MM.1S (cell line): Measurements from ENCODE around the gene ENDOV.

Experiments used
- DNase-seq: peaks from one replicate; pipeline ENCODE4 v3.0.0-alpha.2; 2015
- H2AFZ ChIP-seq: fragments of 300-600 bp; sonication (generic); 2 replicates; pipeline ENCODE4 v1.6.0; 2016; ENCODE audit warnings: antibody characterized with exemption, low read length
- H3F3A ChIP-seq: fragments of 300-600 bp; sonication (generic); 2 replicates; pipeline ENCODE4 v1.6.1; 2016; ENCODE audit warnings: mild to moderate bottlenecking, antibody characterized with exemption, low read length, moderate library complexity, mixed read lengths; ENCODE audit not compliant: insufficient read depth
- H3K27ac ChIP-seq: fragments of 300-600 bp; sonication (generic); 2 replicates; pipeline ENCODE4 v1.5.1; 2016; ENCODE audit warnings: mild to moderate bottlenecking, low read length
- H3K27me3 ChIP-seq: fragments of 300-600 bp; sonication (generic); replicated peaks from 2 replicates; pipeline ENCODE4 v1.6.0; 2016; ENCODE audit warnings: low read length; ENCODE audit not compliant: insufficient read depth
- H3K36me3 ChIP-seq: fragments of 300-600 bp; sonication (generic); replicated peaks from 2 replicates; pipeline ENCODE4 v1.6.1; 2016; ENCODE audit warnings: mild to moderate bottlenecking, low read length, mixed read lengths; ENCODE audit not compliant: insufficient read depth
- H3K4me1 ChIP-seq: fragments of 300-600 bp; sonication (generic); 2 replicates; pipeline ENCODE4 v1.6.1; 2016; ENCODE audit warnings: low read length, mixed read lengths
- H3K4me2 ChIP-seq: fragments of 300-600 bp; sonication (generic); 2 replicates; pipeline ENCODE4 v1.6.0; 2016; ENCODE audit warnings: low read depth, low read length
- H3K4me3 ChIP-seq: fragments of 300-600 bp; sonication (generic); 2 replicates; pipeline ENCODE4 v1.5.1; 2016; ENCODE audit warnings: low read length, mixed read lengths
- H3K79me2 ChIP-seq: fragments of 300-600 bp; sonication (generic); 2 replicates; pipeline ENCODE4 v1.6.1; 2016; ENCODE audit warnings: mixed run types, low read length, mixed read lengths
- H3K9ac ChIP-seq: fragments of 300-600 bp; sonication (generic); 2 replicates; pipeline ENCODE4 v1.6.1; 2016; ENCODE audit warnings: low read length, mixed read lengths
- H3K9me2 ChIP-seq: fragments of 300-600 bp; sonication (generic); replicated peaks from 2 replicates; pipeline ENCODE4 v1.6.1; 2016; ENCODE audit warnings: mild to moderate bottlenecking, low read length, mixed read lengths; ENCODE audit not compliant: insufficient read depth
- H3K9me3 ChIP-seq: fragments of 300-600 bp; sonication (generic); replicated peaks from 2 replicates; pipeline ENCODE4 v1.6.1; 2016; ENCODE audit warnings: mild to moderate bottlenecking, low read length, mixed read lengths; ENCODE audit not compliant: insufficient read depth
- H4K20me1 ChIP-seq: fragments of 300-600 bp; sonication (generic); 2 replicates; pipeline ENCODE4 v1.6.1; 2016; ENCODE audit warnings: mild to moderate bottlenecking, low read length, moderate library complexity, mixed read lengths; ENCODE audit not compliant: insufficient read depth
- EZH2 ChIP-seq: fragments of 300-600 bp; sonication (generic); optimal IDR thresholded peaks from 2 replicates; pipeline ENCODE3; 2017; ENCODE audit warnings: low read depth, mild to moderate bottlenecking, antibody characterized with exemption, low read length, mixed read lengths
- EZH2phosphoT487 ChIP-seq: fragments of 300-600 bp; sonication (generic); IDR thresholded peaks from 2 replicates; pipeline ENCODE4 v1.6.1; 2018; ENCODE audit warnings: antibody characterized with exemption, low read length
- TF ChIP-seq, protein P1 (sequence below): fragments of 300-600 bp; sonication (generic); IDR thresholded peaks from 2 replicates; pipeline ENCODE4 v1.5.1; 2016; ENCODE audit warnings: antibody characterized with exemption, low read length, mixed read lengths

The ENDOV gene

DNA sequence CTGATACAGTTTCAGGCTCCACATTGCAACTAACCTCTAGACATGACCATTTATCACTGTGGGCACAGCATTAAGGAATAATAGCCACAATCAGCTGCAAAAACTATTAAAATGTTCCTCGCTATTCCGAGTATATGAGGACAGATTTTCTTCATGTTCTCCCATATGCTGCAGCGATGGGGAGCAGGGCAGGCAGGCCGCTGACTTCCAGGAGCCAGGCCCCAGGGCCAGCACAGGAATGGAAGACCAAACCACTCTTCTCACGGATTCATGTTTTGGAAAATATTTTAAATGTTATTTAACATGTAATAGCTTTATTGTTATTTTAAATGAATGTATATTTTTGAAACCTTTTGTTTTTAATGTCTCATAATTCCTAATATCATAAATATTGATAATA lies 43.8 kb upstream of the ENDOV start:
- no peaks in the 10 kb centered on the region for H3K27me3 ChIP-seq
- no peaks in the 10 kb centered on the region for H3K9me2 ChIP-seq
- H3K79me2 ChIP-seq, result no peaks in the 10 kb centered on the region
- no peaks in the 10 kb centered on the region for H4K20me1 ChIP-seq
- TF ChIP-seq EZH2 (no peak), EZH2phosphoT487 (no peak)
- TF ChIP-seq, protein P1, sequence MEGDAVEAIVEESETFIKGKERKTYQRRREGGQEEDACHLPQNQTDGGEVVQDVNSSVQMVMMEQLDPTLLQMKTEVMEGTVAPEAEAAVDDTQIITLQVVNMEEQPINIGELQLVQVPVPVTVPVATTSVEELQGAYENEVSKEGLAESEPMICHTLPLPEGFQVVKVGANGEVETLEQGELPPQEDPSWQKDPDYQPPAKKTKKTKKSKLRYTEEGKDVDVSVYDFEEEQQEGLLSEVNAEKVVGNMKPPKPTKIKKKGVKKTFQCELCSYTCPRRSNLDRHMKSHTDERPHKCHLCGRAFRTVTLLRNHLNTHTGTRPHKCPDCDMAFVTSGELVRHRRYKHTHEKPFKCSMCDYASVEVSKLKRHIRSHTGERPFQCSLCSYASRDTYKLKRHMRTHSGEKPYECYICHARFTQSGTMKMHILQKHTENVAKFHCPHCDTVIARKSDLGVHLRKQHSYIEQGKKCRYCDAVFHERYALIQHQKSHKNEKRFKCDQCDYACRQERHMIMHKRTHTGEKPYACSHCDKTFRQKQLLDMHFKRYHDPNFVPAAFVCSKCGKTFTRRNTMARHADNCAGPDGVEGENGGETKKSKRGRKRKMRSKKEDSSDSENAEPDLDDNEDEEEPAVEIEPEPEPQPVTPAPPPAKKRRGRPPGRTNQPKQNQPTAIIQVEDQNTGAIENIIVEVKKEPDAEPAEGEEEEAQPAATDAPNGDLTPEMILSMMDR, result no peak
- no peak overlapping the region for H3K9ac ChIP-seq
- DNase-seq, result no peak
- no peak overlapping the region for H3K4me2 ChIP-seq
- H3F3A ChIP-seq, result no peaks in the 10 kb centered on the region
- no peak overlapping the region for H2AFZ ChIP-seq
- no peak overlapping the region for H3K27ac ChIP-seq
- H3K4me3 ChIP-seq, result no peak overlapping the region
- H3K36me3 ChIP-seq, result no peaks in the 10 kb centered on the region
- no peaks in the 10 kb centered on the region for H3K4me1 ChIP-seq
- H3K9me3 ChIP-seq, result no peaks in the 10 kb centered on the region

DNA sequence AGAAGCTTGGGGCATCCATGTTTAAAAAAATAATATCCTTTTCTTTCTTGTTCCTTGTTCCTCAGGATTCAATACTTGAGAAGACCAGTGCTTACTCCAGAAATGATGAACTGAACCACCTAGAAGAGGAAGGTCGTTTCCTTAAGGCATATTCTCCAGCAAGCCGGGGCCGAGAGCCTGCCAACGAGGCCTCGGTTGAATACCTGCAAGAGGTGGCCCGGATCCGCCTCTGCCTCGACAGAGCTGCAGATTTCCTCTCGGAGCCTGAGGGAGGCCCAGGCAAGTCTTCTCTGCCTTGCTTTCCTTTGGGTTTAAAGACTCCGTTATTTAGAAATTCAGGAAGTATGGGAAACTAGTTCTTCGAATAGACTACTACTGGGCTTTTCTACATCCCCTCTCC lies 42.5 kb upstream of the ENDOV start:
- TF ChIP-seq EZH2 (no peak), EZH2phosphoT487 (no peak)
- TF ChIP-seq, protein P1, result no peak
- Histone ChIP-seq H3K36me3 (no peaks in the 10 kb centered on the region), H2AFZ (no peak overlapping the region)

DNA sequence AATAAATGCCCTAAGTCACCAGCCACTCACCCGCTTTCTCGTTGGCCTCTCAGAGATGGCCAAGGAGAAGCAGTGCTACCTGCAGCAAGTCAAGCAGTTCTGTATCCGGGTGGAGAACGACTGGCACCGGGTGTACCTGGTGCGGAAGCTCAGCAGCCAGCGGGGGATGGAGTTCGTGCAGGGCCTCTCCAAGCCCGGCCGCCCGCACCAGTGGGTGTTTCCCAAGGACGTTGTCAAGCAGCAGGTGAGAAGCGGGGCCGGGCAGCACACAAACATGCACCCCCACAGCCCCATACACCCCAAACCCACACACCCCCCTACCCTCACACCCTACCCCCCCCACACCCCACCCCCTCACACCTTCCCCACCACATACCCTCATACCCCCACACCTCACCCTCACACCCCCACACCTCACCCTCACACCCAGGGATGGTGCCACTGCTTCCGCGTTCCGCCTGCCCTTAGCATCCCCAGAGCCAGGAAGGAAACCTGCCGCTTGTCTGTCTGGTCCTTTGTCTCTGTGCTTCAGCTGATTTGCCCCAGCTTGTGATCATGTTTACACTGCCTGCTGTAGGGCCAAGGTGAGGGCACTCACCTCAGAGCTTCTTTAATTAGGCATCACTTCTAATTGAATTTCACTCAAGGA lies 41.9 kb upstream of the ENDOV start:
- Histone ChIP-seq H3K9ac (no peak overlapping the region), H3K4me1 (no peaks in the 10 kb centered on the region), H3K27ac (no peak overlapping the region), H3K36me3 (no peaks in the 10 kb centered on the region), H4K20me1 (no peaks in the 10 kb centered on the region), H3K79me2 (no peaks in the 10 kb centered on the region), H3K9me3 (no peaks in the 10 kb centered on the region), H2AFZ (no peak overlapping the region), H3K4me2 (no peak overlapping the region), H3K27me3 (no peaks in the 10 kb centered on the region), H3F3A (no peaks in the 10 kb centered on the region), H3K9me2 (no peaks in the 10 kb centered on the region), H3K4me3 (no peak overlapping the region)
- DNase-seq, result no peak
- TF ChIP-seq EZH2, result no peak
- TF ChIP-seq, protein P1, result no peak
- TF ChIP-seq EZH2phosphoT487, result no peak

More for the DNA sequence above, 42.5 kb upstream of the ENDOV start:
- no peaks in the 10 kb centered on the region for H3K9me3 ChIP-seq
- no peaks in the 10 kb centered on the region for H3K9me2 ChIP-seq
- no peak for DNase-seq
- no peaks in the 10 kb centered on the region for H3K79me2 ChIP-seq
- no peaks in the 10 kb centered on the region for H3F3A ChIP-seq
- H3K4me1 ChIP-seq, result no peaks in the 10 kb centered on the region
- no peak overlapping the region for H3K4me2 ChIP-seq
- no peak overlapping the region for H3K9ac ChIP-seq
- no peaks in the 10 kb centered on the region for H3K27me3 ChIP-seq
- H3K27ac ChIP-seq, result no peak overlapping the region
- H3K4me3 ChIP-seq, result no peak overlapping the region
- H4K20me1 ChIP-seq, result no peaks in the 10 kb centered on the region
